Lung (tissue), 12 donors: ENCODE results near the gene CWC22. TPM values are rescaled to one million over a fixed set of nuclear protein-coding genes. Genes with fewer than 3 reads are reported as not detected.

ENCODE experiments used
- ATAC-seq: fragments of 200-7000 bp; cut with Tn5 transposase; one replicate; pipeline ENCODE4 v1.9.1; 2020; ENCODE audit warnings: moderate number of reproducible peaks; ENCODE audit not compliant: insufficient read depth, low FRiP score
- DNase-seq, 3 donors: peaks; one replicate each; pipeline ENCODE4 v3.0.0-alpha.2; 2013 to 2017
- H3K27ac ChIP-seq, 2 donors: one replicate each; pipeline ENCODE4 v1.5.1; 2013; ENCODE audit warnings: mild to moderate bottlenecking in 2 of 2, moderate library complexity in 2 of 2, control low read depth in 1 of 2, inconsistent platforms in 1 of 2, low read depth in 1 of 2, low read length in 1 of 2
- H3K27me3 ChIP-seq, 3 donors: one replicate each; pipeline ENCODE4 v1.5.1; 2013; ENCODE audit warnings: low read length in 2 of 3; ENCODE audit not compliant: control insufficient read depth in 3 of 3, insufficient read depth in 3 of 3
- H3K36me3 ChIP-seq, 4 donors: one replicate each; pipeline ENCODE4 v1.5.1; 2013; ENCODE audit warnings: low read length in 4 of 4, mild to moderate bottlenecking in 1 of 4, moderate library complexity in 1 of 4; ENCODE audit not compliant: control insufficient read depth in 4 of 4, insufficient read depth in 4 of 4
- H3K4me1 ChIP-seq, 5 donors: one replicate each; pipeline ENCODE4 v1.5.1; 2013; ENCODE audit warnings: low read length in 5 of 5, mild to moderate bottlenecking in 2 of 5, moderate library complexity in 1 of 5; ENCODE audit not compliant: control insufficient read depth in 5 of 5, insufficient read depth in 5 of 5
- H3K4me3 ChIP-seq: one replicate; pipeline ENCODE4 v1.5.1; 2013; ENCODE audit warnings: mild to moderate bottlenecking, control low read depth, moderate library complexity
- H3K9ac ChIP-seq, 2 donors: one replicate each; pipeline ENCODE4 v1.5.1; 2013; ENCODE audit warnings: low read length in 2 of 2, control low read depth in 1 of 2; ENCODE audit not compliant: insufficient read depth in 1 of 2
- H3K9me3 ChIP-seq, 4 donors: one replicate each; pipeline ENCODE4 v1.5.1; 2013; ENCODE audit warnings: low read length in 3 of 4, mild to moderate bottlenecking in 1 of 4, moderate library complexity in 1 of 4; ENCODE audit not compliant: control insufficient read depth in 4 of 4, insufficient read depth in 3 of 4
- WGBS, 2 donors: extraction: QIAGEN DNeasy Blood & Tissue Kit; methylation state at CpG; one replicate each; pipeline ENCODE4 v1.1.7; 2013; 5-methylcytosine and 5-hydroxymethylcytosine counted together
- polyA plus RNA-seq, 2 donors: library from polyadenylated mRNA; stranded (reverse); fragments of 200-250 nt; gene quantifications; one replicate each; pipeline ENCODE4 v1.2.1, GENCODE V29; 2013
- total RNA-seq, 2 donors: library from RNA; depleted of rRNA in 1 of 2; stranded (reverse); fragments of >200 nt in 1 of 2; gene quantifications; one replicate each; pipeline ENCODE4 v1.2.1, GENCODE V29; 2014 to 2021
- TF ChIP-seq, protein P1 (sequence below): IDR thresholded peaks from 2 replicates; pipeline ENCODE4 v1.5.1; 2012; ENCODE audit warnings: mild to moderate bottlenecking; ENCODE audit errors: control extremely low read depth, extremely low read depth
- donor health status: control.
- donor health status: control.
- donor health status: Bipolar disorder and iron deficiency.
- donor health status: healthy.
- donor health status: DM: yes; HTN: yes; CAD: no.

Gene CWC22
- total and polyA plus RNA-seq, 4 donors, result 8.7 to 28.9 (median 12.4) TPM

DNA sequence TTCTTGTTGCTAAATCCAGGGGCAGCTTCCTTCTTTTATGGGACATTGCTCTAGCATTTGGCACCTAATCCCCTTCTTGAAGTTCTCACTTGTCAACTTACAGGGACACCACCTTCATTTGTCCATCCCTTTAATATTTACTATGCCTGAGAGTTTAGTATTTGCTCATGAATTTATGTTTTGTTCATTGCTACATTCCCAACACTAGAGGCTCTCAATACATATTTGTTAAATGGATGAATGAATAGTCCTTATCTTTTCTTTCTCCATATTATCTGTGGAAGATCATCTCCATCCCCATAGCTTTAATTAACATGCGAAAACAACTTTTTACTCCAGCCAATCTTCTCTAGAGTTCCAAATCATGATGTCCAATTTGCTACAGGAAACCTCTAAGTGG, 5.4 kb downstream of the CWC22 start:
- no peaks in the 10 kb centered on the region for H3K9me3 ChIP-seq
- no peak overlapping the region for H3K9ac ChIP-seq
- no peak overlapping the region for H3K4me3 ChIP-seq
- WGBS, 2 donors, result 98 to 100% methylated on average over 1 of the region's 1 CpG
- H3K36me3 ChIP-seq, result peaks cover 0 to 3% (median 1%) of the 10 kb centered on the region in 4 donors
- no peaks in the 10 kb centered on the region for H3K27me3 ChIP-seq
- ATAC-seq, result no peak
- TF ChIP-seq, protein P1, sequence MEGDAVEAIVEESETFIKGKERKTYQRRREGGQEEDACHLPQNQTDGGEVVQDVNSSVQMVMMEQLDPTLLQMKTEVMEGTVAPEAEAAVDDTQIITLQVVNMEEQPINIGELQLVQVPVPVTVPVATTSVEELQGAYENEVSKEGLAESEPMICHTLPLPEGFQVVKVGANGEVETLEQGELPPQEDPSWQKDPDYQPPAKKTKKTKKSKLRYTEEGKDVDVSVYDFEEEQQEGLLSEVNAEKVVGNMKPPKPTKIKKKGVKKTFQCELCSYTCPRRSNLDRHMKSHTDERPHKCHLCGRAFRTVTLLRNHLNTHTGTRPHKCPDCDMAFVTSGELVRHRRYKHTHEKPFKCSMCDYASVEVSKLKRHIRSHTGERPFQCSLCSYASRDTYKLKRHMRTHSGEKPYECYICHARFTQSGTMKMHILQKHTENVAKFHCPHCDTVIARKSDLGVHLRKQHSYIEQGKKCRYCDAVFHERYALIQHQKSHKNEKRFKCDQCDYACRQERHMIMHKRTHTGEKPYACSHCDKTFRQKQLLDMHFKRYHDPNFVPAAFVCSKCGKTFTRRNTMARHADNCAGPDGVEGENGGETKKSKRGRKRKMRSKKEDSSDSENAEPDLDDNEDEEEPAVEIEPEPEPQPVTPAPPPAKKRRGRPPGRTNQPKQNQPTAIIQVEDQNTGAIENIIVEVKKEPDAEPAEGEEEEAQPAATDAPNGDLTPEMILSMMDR, result no peak
- no peak for DNase-seq
- peaks cover 0 to 16% (median 1%) of the 10 kb centered on the region in 5 donors for H3K4me1 ChIP-seq
- H3K27ac ChIP-seq, result no peak overlapping the region

DNA sequence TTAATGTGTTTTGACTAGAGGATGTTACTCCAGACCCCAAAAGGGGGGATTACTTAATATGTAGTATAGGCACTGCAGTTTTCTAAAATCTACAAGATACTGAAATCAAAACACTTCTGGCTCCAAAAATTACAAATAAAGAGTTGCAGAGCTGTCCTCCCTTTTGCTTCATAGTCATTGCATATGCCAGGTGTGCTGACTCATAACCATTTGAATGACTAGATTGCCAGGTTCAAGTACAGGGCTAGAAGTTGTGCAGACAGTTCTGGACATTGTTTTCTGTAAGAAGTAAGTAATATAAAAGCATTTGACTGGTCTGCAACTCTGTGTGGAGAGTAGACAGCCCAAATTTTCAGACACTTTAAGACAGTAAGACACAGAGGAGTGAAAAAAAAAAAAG, 6.7 kb downstream of the CWC22 start:
- no peak for ATAC-seq
- Histone ChIP-seq H3K4me3 (no peak overlapping the region), H3K4me1 (peaks cover 0 to 7% (median 1%) of the 10 kb centered on the region in 5 donors)

DNA sequence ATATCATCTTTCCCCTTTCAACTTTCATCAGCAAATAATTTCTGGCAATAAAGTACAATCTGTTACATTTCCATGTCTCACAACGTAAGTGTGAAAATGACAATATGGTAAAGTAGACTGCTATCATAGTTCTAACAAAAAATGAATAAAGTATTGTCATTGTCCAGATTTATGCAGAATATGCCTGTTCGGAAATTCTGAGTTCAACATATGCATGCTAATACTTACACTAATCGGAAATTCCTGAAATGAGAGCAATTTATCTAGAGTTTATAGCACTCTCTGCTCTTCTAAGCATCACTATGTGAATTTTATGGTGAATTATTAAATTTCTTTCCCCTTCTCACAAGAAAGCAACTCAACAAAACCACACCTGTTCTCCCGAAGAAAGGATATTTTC, 8.1 kb downstream of the CWC22 start:
- WGBS, 2 donors, result 97% methylated on average over 4 of the region's 4 CpGs
- TF ChIP-seq, protein P1, result no peak
- H3K9ac ChIP-seq, result no peak overlapping the region
- no peak overlapping the region for H3K4me3 ChIP-seq
- ATAC-seq (no peak), DNase-seq (no peak)
- H3K36me3 ChIP-seq, result peaks cover 0 to 2% (median 0%) of the 10 kb centered on the region in 4 donors
- H3K9me3 ChIP-seq, result no peaks in the 10 kb centered on the region
- H3K27me3 ChIP-seq, result no peaks in the 10 kb centered on the region
- H3K4me1 ChIP-seq, result peaks cover 0 to 9% (median 1%) of the 10 kb centered on the region in 5 donors
- no peak overlapping the region for H3K27ac ChIP-seq

More for the DNA sequence above, 6.7 kb downstream of the CWC22 start:
- no peak overlapping the region for H3K27ac ChIP-seq
- no peak overlapping the region for H3K9ac ChIP-seq
- TF ChIP-seq, protein P1, result no peak
- H3K27me3 ChIP-seq, result no peaks in the 10 kb centered on the region
- no peak for DNase-seq
- H3K9me3 ChIP-seq, result no peaks in the 10 kb centered on the region
- H3K36me3 ChIP-seq, result peaks cover 0 to 2% (median 0%) of the 10 kb centered on the region in 4 donors
